Colonic mucosa (tissue), 4 donors: ENCODE data around the gene RLN3. TPM values are rescaled to one million over a fixed set of nuclear protein-coding genes. Genes with fewer than 3 reads are reported as not detected.
A peak's percentile ranks its signal among the peaks of the same experiment; 100 is the strongest.

ENCODE experiments used
- DNase-seq: peaks from one replicate; pipeline ENCODE4 v3.0.0-alpha.2; 2020
- H3K27ac ChIP-seq: fragments of 200-600 bp; one replicate; pipeline ENCODE4 v1.8.0; 2021
- H3K27me3 ChIP-seq: fragments of 200-600 bp; one replicate; pipeline ENCODE4 v1.8.0; 2021
- H3K36me3 ChIP-seq: fragments of 200-600 bp; one replicate; pipeline ENCODE4 v1.8.0; 2021
- H3K4me1 ChIP-seq: fragments of 200-600 bp; one replicate; pipeline ENCODE4 v1.8.0; 2021; ENCODE audit warnings: mild to moderate bottlenecking
- H3K4me3 ChIP-seq: fragments of 200-600 bp; one replicate; pipeline ENCODE4 v1.8.0; 2021
- H3K9ac ChIP-seq, 2 donors: one replicate each; pipeline ENCODE4 v1.7.0; 2013; ENCODE audit warnings: control low read depth in 2 of 2, low read depth in 2 of 2, low read length in 2 of 2
- H3K9me3 ChIP-seq: fragments of 200-600 bp; one replicate; pipeline ENCODE4 v1.8.0; 2021
- CTCF ChIP-seq: fragments of 200-600 bp; IDR thresholded peaks from one replicate; pipeline ENCODE4 v1.8.0; 2022; ENCODE audit warnings: antibody characterized with exemption, mild to moderate bottlenecking
- intact Hi-C: fragments of 100-400 bp; cut with DNase I; formaldehyde crosslinking; loops from one replicate; pipeline ENCODE4 v1.14.1; 2022
- total RNA-seq, 2 donors: library from RNA; stranded (reverse); fragmentation: NEBNext Ultra II Directional in 1 of 2; extraction: Animal tissue kit (Norgen Biotek cat#: 25700) in 1 of 2; gene quantifications; one replicate each; pipeline ENCODE4 v1.2.1, GENCODE V29; 2021
- donor health status: healthy.
- donor health status: DM: no; HTN: no; CAD: no.
- donor health status: DM: no; HTN: no; CAD: no.

Gene RLN3
- total RNA-seq, 2 donors from 2014 or later, result not detected

GRCh38 chr19:13995878-13996765 lies 31.8 kb upstream of the RLN3 start:
- DNase-seq, result no peak
- no peak overlapping the region for H3K27ac ChIP-seq
- no peak overlapping the region for H3K4me3 ChIP-seq
- intact Hi-C loops, result no loop called here
- no peaks in the 10 kb centered on the region for H3K4me1 ChIP-seq
- peak overlapping the region in 1 of 2 donors; percentile 58 for H3K9ac ChIP-seq
- no peak for TF ChIP-seq CTCF
- no peaks in the 10 kb centered on the region for H3K27me3 ChIP-seq
- no peaks in the 10 kb centered on the region for H3K9me3 ChIP-seq
- H3K36me3 ChIP-seq, result no peaks in the 10 kb centered on the region

- no peak overlapping the region for H3K9ac ChIP-seq
- H3K4me3 ChIP-seq, result no peak overlapping the region
- H3K27ac ChIP-seq, result no peak overlapping the region
- no peaks in the 10 kb centered on the region for H3K4me1 ChIP-seq
- no peaks in the 10 kb centered on the region for H3K27me3 ChIP-seq
- TF ChIP-seq CTCF, result no peak
- intact Hi-C loops, result no loop called here
- H3K9me3 ChIP-seq, result no peaks in the 10 kb centered on the region
- H3K36me3 ChIP-seq, result no peaks in the 10 kb centered on the region
- DNase-seq, result no peak
Measured at GRCh38 chr19:13996928-13997630, 30.9 kb upstream of the RLN3 start.

GRCh38 chr19:13997631-13997962 lies 30.4 kb upstream of the RLN3 start:
- intact Hi-C loops, result no loop called here
- H3K4me1 ChIP-seq, result no peaks in the 10 kb centered on the region
- no peak overlapping the region for H3K27ac ChIP-seq
- H3K4me3 ChIP-seq, result no peak overlapping the region
- no peak for TF ChIP-seq CTCF
- no peak overlapping the region for H3K9ac ChIP-seq
- no peaks in the 10 kb centered on the region for H3K36me3 ChIP-seq
- DNase-seq, result no peak
- H3K9me3 ChIP-seq, result no peaks in the 10 kb centered on the region
- no peaks in the 10 kb centered on the region for H3K27me3 ChIP-seq

- TF ChIP-seq CTCF, result no peak
- no peak overlapping the region for H3K9ac ChIP-seq
- H3K4me3 ChIP-seq, result no peak overlapping the region
- no peaks in the 10 kb centered on the region for H3K27me3 ChIP-seq
- no peaks in the 10 kb centered on the region for H3K4me1 ChIP-seq
- no peak for DNase-seq
- no peaks in the 10 kb centered on the region for H3K9me3 ChIP-seq
- no peaks in the 10 kb centered on the region for H3K36me3 ChIP-seq
- intact Hi-C loops, result no loop called here
- H3K27ac ChIP-seq, result no peak overlapping the region
Measured at GRCh38 chr19:13998426-13998825, 29.5 kb upstream of the RLN3 start.

- no peak for TF ChIP-seq CTCF
- no peaks in the 10 kb centered on the region for H3K9me3 ChIP-seq
- DNase-seq, result no peak
- H3K36me3 ChIP-seq, result no peaks in the 10 kb centered on the region
- intact Hi-C loops, result no loop called here
- no peak overlapping the region for H3K27ac ChIP-seq
- no peaks in the 10 kb centered on the region for H3K4me1 ChIP-seq
- H3K9ac ChIP-seq, result no peak overlapping the region
- no peak overlapping the region for H3K4me3 ChIP-seq
- H3K27me3 ChIP-seq, result no peaks in the 10 kb centered on the region
Measured at GRCh38 chr19:13999085-13999484, 28.9 kb upstream of the RLN3 start.
